Adrenal gland (tissue), 12 donors: Measurements from ENCODE around the gene UBFD1. TPM values are rescaled to one million over a fixed set of nuclear protein-coding genes. Genes with fewer than 3 reads are reported as not detected.

ENCODE experiments used
- DNase-seq, 7 donors: peaks; one replicate each; pipeline ENCODE4 v3.0.0-alpha.2; 2019 to 2020
- H3K27ac ChIP-seq, 5 donors: fragments of 200-600 bp; sonication (generic) in 4 of 5; 1 replicate in 3 of 5; 2 replicates in 2 of 5; pipeline versions ENCODE4 v1.5.1 to v1.8.0; 2016 to 2020; ENCODE audit warnings: mild to moderate bottlenecking in 1 of 5
- H3K27me3 ChIP-seq: fragments of 200-600 bp; 2 replicates; pipeline ENCODE4 v1.8.0; 2021
- H3K36me3 ChIP-seq, 2 donors: fragments of 200-600 bp; replicated peaks in 1 of 2; 1 replicate in 1 of 2; 2 replicates in 1 of 2; pipeline versions ENCODE4 v1.5.1 to v1.8.0; 2018 to 2022
- H3K4me1 ChIP-seq, 2 donors: fragments of 200-600 bp; replicated peaks in 1 of 2; 1 replicate in 1 of 2; 2 replicates in 1 of 2; pipeline versions ENCODE4 v1.5.1 to v1.8.0; 2018 to 2021
- H3K4me3 ChIP-seq, 4 donors: fragments of 200-600 bp; sonication (generic) in 3 of 4; one replicate each; pipeline ENCODE4 v1.5.1; 2016 to 2018
- H3K9me3 ChIP-seq, 3 donors: fragments of 200-600 bp; sonication (generic) in 1 of 3; replicated peaks in 1 of 3; 1 replicate in 2 of 3; 2 replicates in 1 of 3; pipeline versions ENCODE4 v1.5.1 to v1.8.0; 2016 to 2021
- CTCF ChIP-seq, 6 experiments: fragments of 450-650 bp in 4 of 6; fragments of 200-600 bp in 2 of 6; sonication (generic) in 1 of 6; IDR thresholded peaks; 1 replicate in 5 of 6; 2 replicates in 1 of 6; pipeline versions ENCODE4 v1.5.1 to v1.8.0; 2016 to 2021; ENCODE audit warnings: antibody characterized with exemption in 6 of 6, mild to moderate bottlenecking in 2 of 6, moderate library complexity in 1 of 6
- POLR2A ChIP-seq, 2 donors: fragments of 450-650 bp; IDR thresholded peaks; one replicate each; pipeline ENCODE4 v1.6.1; 2017; ENCODE audit warnings: antibody characterized with exemption in 2 of 2, mild to moderate bottlenecking in 2 of 2, moderate library complexity in 1 of 2
- WGBS, 4 donors: extraction: QIAGEN DNeasy Blood & Tissue Kit in 2 of 4; methylation state at CpG; one replicate each; pipeline versions ENCODE4 v1.1.5 to v1.1.7; 2013 to 2017; 5-methylcytosine and 5-hydroxymethylcytosine counted together
- intact Hi-C, 2 donors: fragments of 100-400 bp; cut with DNase I; formaldehyde crosslinking; loops; one replicate each; pipeline versions ENCODE4 v1.14.1 to v1.15.0; 2022 to 2023
- polyA plus RNA-seq, 3 donors: library from polyadenylated mRNA; stranded (reverse); fragments of 200-250 nt in 2 of 3; fragments of 350-450 nt in 1 of 3; fragmentation: Illumina TruSeq in 1 of 3; extraction: RNeasy Lipid Tissue Mini Kit (QIAGEN cat#74804) in 1 of 3; gene quantifications; one replicate each; pipeline ENCODE4 v1.2.3, GENCODE V29; 2013 to 2014
- total RNA-seq, 9 donors: library from RNA; depleted of rRNA in 4 of 9; stranded (reverse); fragments of >200 nt in 4 of 9; fragments of 120-200 nt in 1 of 9; fragmentation: NEBNext Ultra II Directional in 1 of 9; extraction: Animal tissue kit (Norgen Biotek cat#: 25700) in 1 of 9; gene quantifications; one replicate each; pipeline versions ENCODE4 v1.1.0 to v1.2.4, GENCODE V29; 2013 to 2023
- donor health status: healthy with polysubstance abuse.
- donor health status: Bipolar disorder and iron deficiency.
- donor health status: DM: yes; HTN: yes; CAD: no.
- donor health status: DM: no; HTN: no; CAD: no.
- donor health status: DM: no; HTN: no; CAD: no.
- donor health status: DM: yes; HTN: yes; CAD: no.

Gene UBFD1
- total and polyA plus RNA-seq, 12 donors, result 9.5 to 151 (median 87.0) TPM

- intact Hi-C loops, result no loop called here
- Histone ChIP-seq H3K36me3 (peaks cover 0 to 84% of the 10 kb centered on the region in 2 donors), H3K4me1 (no peaks in the 10 kb centered on the region), H3K9me3 (no peaks in the 10 kb centered on the region), H3K4me3 (no peak overlapping the region), H3K27me3 (no peaks in the 10 kb centered on the region), H3K27ac (no peak overlapping the region)
- 93 to 98% (median 96%) methylated on average over 14 of the region's 14 CpGs for WGBS, 4 donors
- no peak for TF ChIP-seq CTCF (IDR thresholded peaks at IDR 0.05)
- TF ChIP-seq POLR2A (IDR thresholded peaks at IDR 0.05), result no peak
- DNase-seq, result no peak
Measured at GRCh38 chr16:23544436-23544835, 13.1 kb upstream of the UBFD1 start.

- H3K4me1 ChIP-seq, result no peaks in the 10 kb centered on the region
- intact Hi-C loops, result loop anchor here in 1 of 2 donors (10.0 kb wide), 1 partner anchor 45 kb away; no protein-coding TSS in a partner anchor
- H3K36me3 ChIP-seq, result peaks cover 0 to 73% of the 10 kb centered on the region in 2 donors
- TF ChIP-seq POLR2A (IDR thresholded peaks at IDR 0.05) (no peak), CTCF (IDR thresholded peaks at IDR 0.05) (no peak)
- no peak for DNase-seq
- H3K4me3 ChIP-seq, result no peak overlapping the region
- H3K27me3 ChIP-seq, result no peaks in the 10 kb centered on the region
- H3K9me3 ChIP-seq, result no peaks in the 10 kb centered on the region
- 97 to 100% (median 98%) methylated on average over 5 of the region's 5 CpGs for WGBS, 4 donors
- H3K27ac ChIP-seq, result no peak overlapping the region
Measured at GRCh38 chr16:23549938-23550337, 7.6 kb upstream of the UBFD1 start.

GRCh38 chr16:23552161-23552560 lies 5.4 kb upstream of the UBFD1 start:
- DNase-seq, result no peak
- H3K4me3 ChIP-seq, result no peak overlapping the region
- intact Hi-C loops, result loop anchor here in 1 of 2 donors (10.0 kb wide), 1 partner anchor 47 kb away; no protein-coding TSS in a partner anchor
- H3K27me3 ChIP-seq, result no peaks in the 10 kb centered on the region
- 69 to 86% (median 76%) methylated on average over 4 to 6 of the region's 6 CpGs for WGBS, 4 donors
- no peak overlapping the region for H3K27ac ChIP-seq
- H3K4me1 ChIP-seq, result peaks cover 0 to 14% of the 10 kb centered on the region in 2 donors
- no peaks in the 10 kb centered on the region for H3K9me3 ChIP-seq
- H3K36me3 ChIP-seq, result peaks cover 0 to 53% of the 10 kb centered on the region in 2 donors
- no peak for TF ChIP-seq POLR2A (IDR thresholded peaks at IDR 0.05)
- TF ChIP-seq CTCF (IDR thresholded peaks at IDR 0.05), result no peak

DNA sequence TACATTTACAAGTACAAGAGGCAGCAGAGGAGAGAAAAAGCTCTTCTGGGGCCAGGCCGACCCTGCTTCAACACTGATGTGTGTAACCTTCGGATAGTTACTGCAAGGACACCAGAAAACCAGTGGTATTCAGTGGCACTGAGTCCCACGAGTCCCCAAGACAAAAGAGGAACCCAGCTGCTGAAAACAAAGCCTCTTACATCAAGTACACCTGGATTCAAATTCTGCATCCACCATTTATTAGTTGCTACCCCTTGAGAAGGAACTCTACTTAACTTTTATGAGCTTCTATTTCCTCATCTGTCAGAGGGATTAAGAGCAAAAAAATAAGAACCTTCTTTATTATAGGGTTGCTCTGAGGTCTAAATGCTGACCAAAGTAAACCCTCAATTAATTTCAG lies 3.0 kb upstream of the UBFD1 start:
- DNase-seq, result no peak
- Histone ChIP-seq H3K9me3 (no peaks in the 10 kb centered on the region), H3K4me1 (peaks cover 9 to 28% of the 10 kb centered on the region in 2 donors), H3K4me3 (no peak overlapping the region), H3K27me3 (no peaks in the 10 kb centered on the region), H3K36me3 (peaks cover 0 to 38% of the 10 kb centered on the region in 2 donors), H3K27ac (no peak overlapping the region)
- TF ChIP-seq CTCF (IDR thresholded peaks at IDR 0.05) (no peak), POLR2A (IDR thresholded peaks at IDR 0.05) (no peak)
- intact Hi-C loops, result loop anchor here in 1 of 2 donors (10.0 kb wide), 1 partner anchor 50 kb away; no protein-coding TSS in a partner anchor
- 38 to 71% (median 47%) methylated on average over 3 of the region's 3 CpGs for WGBS, 4 donors
